H1 (cell line): ENCODE measurements around the gene TBCD. TPM values are rescaled to one million over a fixed set of nuclear protein-coding genes. Genes with fewer than 3 reads are reported as not detected.

Source experiments
- CBX8 ChIP-seq: fragments of 300-800, 300-1000 bp; sonication (generic); IDR thresholded peaks from 2 replicates; pipeline ENCODE4 v1.7.1; 2016; ENCODE audit warnings: low read depth, low read length, borderline replicate concordance
- CEBPB ChIP-seq: IDR thresholded peaks from 2 replicates; pipeline ENCODE4 v1.6.1; 2012; ENCODE audit warnings: low read depth, low read length
- CTBP2 ChIP-seq: IDR thresholded peaks from 2 replicates; pipeline ENCODE4 v1.7.0; 2011; ENCODE audit warnings: borderline replicate concordance, mild to moderate bottlenecking, moderate library complexity, mixed read lengths, low read length; ENCODE audit not compliant: insufficient read depth, insufficient read length
- EP300 ChIP-seq, 2 experiments: IDR thresholded peaks; 1 replicate in 1 of 2; 2 replicates in 1 of 2; pipeline ENCODE4 v1.6.1; 2011 to 2012; ENCODE audit warnings: low read depth in 2 of 2, low read length in 2 of 2, mild to moderate bottlenecking in 2 of 2, borderline replicate concordance in 1 of 2, inconsistent platforms in 1 of 2, moderate library complexity in 1 of 2
- HDAC2 ChIP-seq, 2 experiments: fragments of 300-600 bp in 1 of 2; sonication (generic) in 1 of 2; IDR thresholded peaks; 2 replicates each; pipeline ENCODE4 v1.6.1; 2011 to 2012; ENCODE audit warnings: low read depth in 2 of 2, low read length in 2 of 2, mild to moderate bottlenecking in 2 of 2, moderate library complexity in 2 of 2, borderline replicate concordance in 1 of 2, inconsistent platforms in 1 of 2
- HDAC6 ChIP-seq: IDR thresholded peaks from one replicate; pipeline ENCODE4 v1.7.1; 2012; ENCODE audit warnings: low read depth, mild to moderate bottlenecking, inconsistent platforms, low read length, moderate library complexity
- JUN ChIP-seq: IDR thresholded peaks from 2 replicates; pipeline ENCODE4 v1.6.1; 2011; ENCODE audit warnings: low read depth, mild to moderate bottlenecking, improper control_type of control experiment, low read length
- KDM4A ChIP-seq: IDR thresholded peaks from one replicate; pipeline ENCODE4 v1.7.1; 2012; ENCODE audit warnings: low read depth, mild to moderate bottlenecking, moderate library complexity, low read length, inconsistent platforms; ENCODE audit not compliant: severe bottlenecking
- MAX ChIP-seq: IDR thresholded peaks from 2 replicates; pipeline ENCODE4 v1.6.1; 2012; ENCODE audit warnings: inconsistent platforms
- NRF1 ChIP-seq: IDR thresholded peaks from 2 replicates; pipeline ENCODE4 v1.6.1; 2011; ENCODE audit warnings: mild to moderate bottlenecking, low read depth, low read length, improper control_type of control experiment
- PHF8 ChIP-seq: fragments of 200-600 bp; sonication (generic); conservative IDR thresholded peaks from 2 replicates; pipeline ENCODE4 v1.7.1; 2012; ENCODE audit warnings: low read depth, mild to moderate bottlenecking, inconsistent platforms, low read length, moderate library complexity
- POLR2A ChIP-seq, 2 experiments: IDR thresholded peaks; 1 replicate in 1 of 2; 2 replicates in 1 of 2; pipeline ENCODE4 v1.6.1; 2011; ENCODE audit warnings: low read depth in 2 of 2, low read length in 2 of 2, mild to moderate bottlenecking in 2 of 2; ENCODE audit errors: control extremely low read depth in 1 of 2
- RFX5 ChIP-seq: IDR thresholded peaks from 2 replicates; pipeline ENCODE4 v1.6.1; 2011; ENCODE audit warnings: low read depth, low read length, improper control_type of control experiment, borderline replicate concordance
- RXRA ChIP-seq: IDR thresholded peaks from 2 replicates; pipeline ENCODE4 v1.6.1; 2011; ENCODE audit warnings: low read depth, mild to moderate bottlenecking, low read length, moderate library complexity; ENCODE audit not compliant: insufficient read depth
- SIRT6 ChIP-seq: IDR thresholded peaks from one replicate; pipeline ENCODE4 v1.7.1; 2012; ENCODE audit warnings: low read length, inconsistent platforms
- TAF7 ChIP-seq: optimal IDR thresholded peaks from 2 replicates; pipeline ENCODE3; 2011; ENCODE audit warnings: low read depth, mild to moderate bottlenecking, inconsistent platforms, low read length, moderate library complexity, borderline replicate concordance
- TEAD4 ChIP-seq: IDR thresholded peaks from 2 replicates; pipeline ENCODE4 v1.6.1; 2012; ENCODE audit warnings: low read depth, low read length, inconsistent platforms, mixed read lengths
- polyA plus RNA-seq, 7 experiments: library from polyadenylated mRNA; depleted of rRNA in 3 of 7; stranded (reverse) in 5 of 7; unstranded in 2 of 7; fragments of >200 nt in 5 of 7; fragments of 200-250 nt in 2 of 7; gene quantifications; 1 replicate in 5 of 7; 2 replicates in 1 of 7; 4 replicates in 1 of 7; pipeline versions ENCODE4 v1.2.1 to v1.2.3, GENCODE V29; 2011 to 2013; ENCODE audit warnings: missing spikeins in 2 of 7, mixed read lengths in 2 of 7
- total RNA-seq: library from RNA; stranded (reverse); fragmentation: NEBNext Ultra II Directional; extraction: Animal tissue kit (Norgen Biotek cat#: 25700); gene quantifications from 2 replicates; pipeline ENCODE4 v1.2.1, GENCODE V29; 2021
- TF ChIP-seq, protein P1 (sequence below): IDR thresholded peaks from 2 replicates; pipeline ENCODE4 v1.6.1; 2012; ENCODE audit warnings: inconsistent platforms
- TF ChIP-seq, protein P2 (sequence below), 3 experiments: IDR thresholded peaks; 1 replicate in 2 of 3; 2 replicates in 1 of 3; pipeline versions ENCODE4 v1.5.1 to v1.6.1; 2011; ENCODE audit warnings: low read length in 3 of 3, mild to moderate bottlenecking in 3 of 3, inconsistent platforms in 2 of 3, low read depth in 1 of 3, moderate library complexity in 1 of 3; ENCODE audit not compliant: insufficient read depth in 1 of 3; ENCODE audit errors: control extremely low read depth in 1 of 3

The TBCD gene
- total and polyA plus RNA-seq, 2 of the 8 experiments (the other 6 are each of a cell fraction or from before 2014, with no cell fraction given): 118 to 162 TPM

- TF ChIP-seq NRF1 (0 out of 2 replicates have a peak, but pooled peaks have one; percentile 9), PHF8 (peak; percentile 88), SIRT6 (no peak), MAX (peak; percentile 74), RFX5 (no peak), CEBPB (no peak), CTBP2 (no peak), EP300 (IDR thresholded peaks at IDR 0.05; ENCODE audit: borderline replicate concordance in 1 of 2, low read depth in 2 of 2, low read length in 2 of 2) (no peak), TEAD4 (no peak), KDM4A (peak; percentile 86), HDAC2 (IDR thresholded peaks at IDR 0.05; ENCODE audit: borderline replicate concordance in 1 of 2, low read depth in 2 of 2, low read length in 2 of 2) (no peak), HDAC6 (no peak), JUN (no peak), RXRA (no peak), CBX8 (no peak), POLR2A (IDR thresholded peaks at IDR 0.05; ENCODE audit: control extremely low read depth in 1 of 2, low read depth in 2 of 2, low read length in 2 of 2) (peak in 1 of 2 experiments; percentile 74; a peak in 2 of 3 replicates), TAF7 (peak; percentile 49)
- TF ChIP-seq, protein P1, sequence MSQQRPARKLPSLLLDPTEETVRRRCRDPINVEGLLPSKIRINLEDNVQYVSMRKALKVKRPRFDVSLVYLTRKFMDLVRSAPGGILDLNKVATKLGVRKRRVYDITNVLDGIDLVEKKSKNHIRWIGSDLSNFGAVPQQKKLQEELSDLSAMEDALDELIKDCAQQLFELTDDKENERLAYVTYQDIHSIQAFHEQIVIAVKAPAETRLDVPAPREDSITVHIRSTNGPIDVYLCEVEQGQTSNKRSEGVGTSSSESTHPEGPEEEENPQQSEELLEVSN: peak; percentile 3; the same call in 1 of the 2 replicates
- TF ChIP-seq, protein P2, sequence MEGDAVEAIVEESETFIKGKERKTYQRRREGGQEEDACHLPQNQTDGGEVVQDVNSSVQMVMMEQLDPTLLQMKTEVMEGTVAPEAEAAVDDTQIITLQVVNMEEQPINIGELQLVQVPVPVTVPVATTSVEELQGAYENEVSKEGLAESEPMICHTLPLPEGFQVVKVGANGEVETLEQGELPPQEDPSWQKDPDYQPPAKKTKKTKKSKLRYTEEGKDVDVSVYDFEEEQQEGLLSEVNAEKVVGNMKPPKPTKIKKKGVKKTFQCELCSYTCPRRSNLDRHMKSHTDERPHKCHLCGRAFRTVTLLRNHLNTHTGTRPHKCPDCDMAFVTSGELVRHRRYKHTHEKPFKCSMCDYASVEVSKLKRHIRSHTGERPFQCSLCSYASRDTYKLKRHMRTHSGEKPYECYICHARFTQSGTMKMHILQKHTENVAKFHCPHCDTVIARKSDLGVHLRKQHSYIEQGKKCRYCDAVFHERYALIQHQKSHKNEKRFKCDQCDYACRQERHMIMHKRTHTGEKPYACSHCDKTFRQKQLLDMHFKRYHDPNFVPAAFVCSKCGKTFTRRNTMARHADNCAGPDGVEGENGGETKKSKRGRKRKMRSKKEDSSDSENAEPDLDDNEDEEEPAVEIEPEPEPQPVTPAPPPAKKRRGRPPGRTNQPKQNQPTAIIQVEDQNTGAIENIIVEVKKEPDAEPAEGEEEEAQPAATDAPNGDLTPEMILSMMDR (IDR thresholded peaks at IDR 0.05; ENCODE audit: control extremely low read depth in 1 of 3, insufficient read depth in 1 of 3, low read depth in 1 of 3, low read length in 3 of 3): 0 out of 4 replicates have a peak, but pooled peaks of 1 of the 3 experiments have one; percentile 0
Measured at GRCh38 chr17:82734987-82735866, 16.6 kb upstream of the TBCD start, which contains the start of gene FN3K (continued).
